ENCODE results near the gene TFR2. TPM values are rescaled to one million over a fixed set of nuclear protein-coding genes. Genes with fewer than 3 reads are reported as not detected.

Gene TFR2
- total RNA-seq, 2 experiments from 2014 or later, result 12.1 to 26.0 TPM

DNA sequence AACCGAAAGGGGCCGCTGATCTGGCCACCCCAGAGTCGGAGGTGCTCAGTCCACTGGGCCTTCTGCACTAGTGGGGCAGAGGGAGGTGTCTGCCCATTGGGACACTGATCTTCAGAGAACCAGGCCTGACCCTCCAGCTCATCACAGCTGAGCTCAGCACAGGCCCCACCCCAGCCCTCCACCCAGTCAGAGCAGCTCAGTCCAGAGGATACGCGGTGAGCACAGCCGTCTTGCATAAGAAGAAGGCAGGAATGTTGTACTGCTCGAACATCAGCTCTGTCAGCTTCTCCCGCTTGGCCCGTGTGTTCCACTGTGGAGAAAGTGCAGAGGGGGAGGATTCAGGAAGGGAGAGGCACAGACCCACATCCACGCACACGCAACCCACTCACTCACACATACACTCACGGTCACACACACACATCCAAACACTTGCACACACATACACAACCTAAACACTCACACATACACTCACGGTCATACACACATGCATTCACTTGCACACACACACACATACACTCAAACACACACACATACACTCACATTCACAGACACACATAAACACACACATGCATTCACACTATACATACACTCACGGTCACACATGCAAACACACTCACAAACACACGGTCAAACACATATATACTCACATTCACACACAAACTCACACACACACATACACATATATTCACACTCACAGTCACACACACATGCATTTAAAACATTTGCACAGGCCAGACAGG, 8.6 kb upstream of the TFR2 start:
- BruUV-seq (replicated peaks), result no TSS peak
- Histone ChIP-seq H3K4me1 (ENCODE audit: insufficient read depth, low read length, poor library complexity, severe bottlenecking) (no peaks in the 10 kb centered on the region), H3K27ac (ENCODE audit: low read depth, low read length, poor library complexity, severe bottlenecking) (no peak overlapping the region), H3K79me2 (ENCODE audit: insufficient read depth, low read depth, low read length) (no peaks in the 10 kb centered on the region), H3K36me3 (ENCODE audit: insufficient read depth, low read length) (no peaks in the 10 kb centered on the region), H4K20me1 (ENCODE audit: insufficient read depth, low read length) (no peaks in the 10 kb centered on the region), H3K4me3 (ENCODE audit: low read depth, low read length, poor library complexity, severe bottlenecking) (no peak overlapping the region), H2AFZ (ENCODE audit: low read length) (no peak overlapping the region), H3K9me2 (ENCODE audit: insufficient read depth, low read length) (no peaks in the 10 kb centered on the region), H3K9me3 (ENCODE audit: low read length) (no peaks in the 10 kb centered on the region), H3K4me2 (ENCODE audit: low read length) (no peak overlapping the region)
- DNase-seq (ENCODE audit: low spot score), result no peak
- intact Hi-C loops (cut with micrococcal nuclease; ENCODE audit: unreplicated experiment), result no loop called here
- POLR2A ChIA-PET, result no interaction called here
- no peak for TF ChIP-seq CTCF (conservative IDR thresholded peaks at IDR 0.05; ENCODE audit: low read length)
- TF ChIP-seq EZH2phosphoT487 (IDR thresholded peaks at IDR 0.05; ENCODE audit: borderline replicate concordance, low read depth, low read length), result no peak
- CTCF ChIA-PET (ENCODE audit: unreplicated experiment), result no interaction called here

DNA sequence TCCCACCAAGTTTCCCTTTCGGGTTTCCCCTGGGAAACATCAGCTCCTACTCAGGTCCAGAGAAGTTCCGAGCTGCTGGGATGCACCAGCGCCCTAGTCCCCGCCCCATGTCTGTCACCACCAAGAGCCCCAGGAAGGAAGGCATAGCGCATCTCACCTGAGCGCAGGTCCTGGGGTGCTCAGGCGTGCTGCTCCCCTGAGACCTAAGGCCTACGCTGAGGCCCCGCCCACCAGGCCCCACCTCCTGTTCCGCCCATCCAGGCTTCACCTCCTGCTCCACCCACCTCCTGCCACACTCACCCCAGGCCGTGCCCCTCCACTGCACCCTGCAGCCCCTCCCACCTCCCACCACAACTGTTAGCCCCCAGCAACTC, 1.2 kb upstream of the TFR2 start:
- Histone ChIP-seq H3K27ac (ENCODE audit: low read depth, low read length, poor library complexity, severe bottlenecking) (no peak overlapping the region), H3K4me1 (ENCODE audit: insufficient read depth, low read length, poor library complexity, severe bottlenecking) (peaks cover 13% of the 10 kb centered on the region), H2AFZ (ENCODE audit: low read length) (no peak overlapping the region), H3K9me3 (ENCODE audit: low read length) (no peaks in the 10 kb centered on the region), H3K4me3 (ENCODE audit: low read depth, low read length, poor library complexity, severe bottlenecking) (peak overlapping the region; percentile 25), H3K36me3 (ENCODE audit: insufficient read depth, low read length) (no peaks in the 10 kb centered on the region), H3K9me2 (ENCODE audit: insufficient read depth, low read length) (no peaks in the 10 kb centered on the region), H4K20me1 (ENCODE audit: insufficient read depth, low read length) (no peaks in the 10 kb centered on the region), H3K4me2 (ENCODE audit: low read length) (peak overlapping the region; percentile 61), H3K79me2 (ENCODE audit: insufficient read depth, low read depth, low read length) (no peaks in the 10 kb centered on the region)
- BruUV-seq (replicated peaks), result no TSS peak
- ChIA-PET CTCF (ENCODE audit: unreplicated experiment) (interaction anchor here (1.4 kb wide), 1 partner anchor 9 kb away, joined by 8 read pairs; no protein-coding TSS in a partner anchor), POLR2A (no interaction called here)
- intact Hi-C loops (cut with micrococcal nuclease; ENCODE audit: unreplicated experiment), result no loop called here
- TF ChIP-seq EZH2phosphoT487 (IDR thresholded peaks at IDR 0.05; ENCODE audit: borderline replicate concordance, low read depth, low read length) (no peak), CTCF (conservative IDR thresholded peaks at IDR 0.05; ENCODE audit: low read length) (0 out of 2 replicates have a peak, but pooled peaks have one; percentile 8)
- DNase-seq (ENCODE audit: low spot score), result peak; percentile 85

DNA sequence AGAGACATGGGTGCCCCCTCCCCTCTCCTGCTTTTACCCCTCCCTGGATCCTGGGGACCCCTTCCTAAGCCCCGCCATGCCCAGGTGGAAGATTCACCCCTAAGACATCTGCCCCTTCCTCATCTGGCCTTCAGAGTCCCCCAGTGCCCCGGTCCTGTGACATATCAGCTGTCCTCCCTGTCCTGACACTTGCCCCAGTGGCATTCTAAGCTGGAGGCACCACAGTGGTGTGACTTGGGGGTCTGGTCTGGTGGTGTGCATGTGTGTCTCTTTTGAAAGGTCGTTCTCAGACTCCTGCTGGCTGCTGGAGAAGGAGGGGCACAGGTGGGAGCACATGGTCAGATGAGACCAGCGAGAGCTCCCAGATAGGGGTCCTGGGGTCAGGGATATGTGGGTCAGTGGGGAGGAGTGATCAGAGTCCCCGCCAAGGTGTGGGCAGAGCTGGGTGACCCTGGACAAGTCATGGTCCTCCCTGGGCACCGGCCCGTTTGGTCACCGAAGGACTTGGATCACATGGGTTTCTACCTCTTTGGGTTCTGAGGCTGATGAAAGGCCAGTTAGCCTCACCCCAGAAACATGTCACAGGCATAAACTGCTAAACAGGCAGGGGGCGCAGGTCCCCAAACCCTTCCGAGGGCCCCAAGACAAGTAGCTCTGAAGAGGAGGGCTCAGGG, 645 bp upstream of the TFR2 start:
- no peaks in the 10 kb centered on the region for H3K36me3 ChIP-seq (ENCODE audit: insufficient read depth, low read length)
- H3K9me3 ChIP-seq (ENCODE audit: low read length), result no peaks in the 10 kb centered on the region
- no TSS peak for BruUV-seq (replicated peaks)
- no peak overlapping the region for H2AFZ ChIP-seq (ENCODE audit: low read length)
- H3K27ac ChIP-seq (ENCODE audit: low read depth, low read length, poor library complexity, severe bottlenecking), result no peak overlapping the region
- H3K9me2 ChIP-seq (ENCODE audit: insufficient read depth, low read length), result no peaks in the 10 kb centered on the region
- H3K4me1 ChIP-seq (ENCODE audit: insufficient read depth, low read length, poor library complexity, severe bottlenecking), result peaks cover 13% of the 10 kb centered on the region
- H3K4me2 ChIP-seq (ENCODE audit: low read length), result peak overlapping the region; percentile 61
- POLR2A ChIA-PET, result no interaction called here
- CTCF ChIA-PET (ENCODE audit: unreplicated experiment), result interaction anchor here (1.4 kb wide), 1 partner anchor 8 kb away, joined by 8 read pairs; no protein-coding TSS in a partner anchor
- TF ChIP-seq EZH2phosphoT487 (IDR thresholded peaks at IDR 0.05; ENCODE audit: borderline replicate concordance, low read depth, low read length), result no peak
- peak; percentile 47; the same call in 1 of the 2 replicates for TF ChIP-seq CTCF (conservative IDR thresholded peaks at IDR 0.05; ENCODE audit: low read length)
- H4K20me1 ChIP-seq (ENCODE audit: insufficient read depth, low read length), result no peaks in the 10 kb centered on the region
- no peak for DNase-seq (ENCODE audit: low spot score)
- peak overlapping the region; percentile 25 for H3K4me3 ChIP-seq (ENCODE audit: low read depth, low read length, poor library complexity, severe bottlenecking)
- intact Hi-C loops (cut with micrococcal nuclease; ENCODE audit: unreplicated experiment), result no loop called here
- no peaks in the 10 kb centered on the region for H3K79me2 ChIP-seq (ENCODE audit: insufficient read depth, low read depth, low read length)

Data from OCI-LY7 (cell line).